Fibroblast of the aortic adventitia (primary cell): ENCODE measurements around the gene TTC39C. TPM values are rescaled to one million over a fixed set of nuclear protein-coding genes. Genes with fewer than 3 reads are reported as not detected.

Experiments
- DNase-seq: peaks from one replicate; pipeline ENCODE4 v3.0.0-alpha.2; 2010; ENCODE audit warnings: low read depth
- H3K4me3 ChIP-seq: 2 replicates; pipeline ENCODE4 v1.5.1; 2011; ENCODE audit warnings: low read depth, mild to moderate bottlenecking, control low read depth, low read length, moderate library complexity
- CTCF ChIP-seq: IDR thresholded peaks from 2 replicates; pipeline ENCODE4 v1.5.1; 2011; ENCODE audit warnings: mild to moderate bottlenecking, low read length, control low read depth, inconsistent platforms; ENCODE audit not compliant: insufficient read depth
- total RNA-seq: library from RNA; depleted of rRNA; stranded (reverse); fragments of >200 nt; gene quantifications from 2 replicates; pipeline ENCODE4 v1.2.3, GENCODE V29; 2012; ENCODE audit warnings: low replicate concordance

TTC39C gene
- total RNA-seq, 1 donor, result 51.8 TPM

- TF ChIP-seq CTCF, result no peak
- no peak for DNase-seq
- no peak overlapping the region for H3K4me3 ChIP-seq
Observed at GRCh38 chr18:24078391-24078790, 63.8 kb downstream of the TTC39C start.

DNA sequence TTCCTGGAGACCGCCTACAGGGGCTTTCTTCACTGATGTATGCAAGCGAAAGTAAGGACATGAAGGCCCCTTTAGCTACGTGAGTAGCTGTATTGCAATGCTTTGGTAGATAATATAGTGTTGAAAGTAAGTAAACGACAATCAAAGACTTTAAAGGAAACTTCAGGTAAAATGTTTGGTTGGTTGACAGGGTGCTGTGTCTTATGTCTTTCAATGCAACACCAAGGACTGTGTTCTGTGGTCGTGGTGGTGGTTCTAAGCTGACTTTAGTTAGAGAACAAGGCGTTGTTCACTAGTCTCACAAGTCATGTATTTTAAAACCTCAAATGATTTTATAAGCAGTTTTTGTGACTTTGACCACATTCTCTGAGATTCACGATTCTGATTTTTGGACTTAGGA lies 66.3 kb downstream of the TTC39C start:
- TF ChIP-seq CTCF, result no peak
- DNase-seq, result no peak
- H3K4me3 ChIP-seq, result no peak overlapping the region

- H3K4me3 ChIP-seq, result no peak overlapping the region
- DNase-seq, result no peak
- no peak for TF ChIP-seq CTCF
Observed at GRCh38 chr18:24083550-24083949, 69.0 kb downstream of the TTC39C start.

DNA sequence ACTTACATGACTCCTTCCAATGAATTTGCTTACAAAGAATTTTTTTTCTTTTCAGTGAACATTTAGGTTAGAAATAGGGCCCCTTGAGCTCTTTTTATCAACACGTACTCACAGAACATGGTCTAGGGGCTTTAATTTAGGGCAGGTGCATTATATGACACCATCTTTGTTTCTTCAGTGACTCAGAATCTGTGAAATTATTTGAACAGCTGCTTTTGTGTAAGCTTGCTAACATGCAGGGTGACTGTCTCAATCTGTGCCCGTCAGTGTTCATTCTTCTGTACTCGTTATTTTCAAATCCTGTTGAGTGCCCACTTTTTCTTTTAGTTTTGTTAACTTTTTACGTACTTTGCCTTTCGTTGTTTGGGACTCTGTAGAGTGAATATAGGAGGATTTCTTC lies 71.5 kb downstream of the TTC39C start:
- H3K4me3 ChIP-seq, result no peak overlapping the region
- no peak for TF ChIP-seq CTCF
- no peak for DNase-seq

GRCh38 chr18:24089076-24089475 lies 74.5 kb downstream of the TTC39C start:
- DNase-seq, result peak; percentile 12
- no peak for TF ChIP-seq CTCF

GRCh38 chr18:24089515-24090337 lies 75.2 kb downstream of the TTC39C start:
- H3K4me3 ChIP-seq, result no peak overlapping the region
- no peak for DNase-seq
- TF ChIP-seq CTCF, result no peak

More at GRCh38 chr18:24089076-24089475, 74.5 kb downstream of the TTC39C start:
- no peak overlapping the region for H3K4me3 ChIP-seq
